ENCODE results near the gene NTRK3.

- TF ChIP-seq CTCF (CRISPR knock-in tag; IDR thresholded peaks at IDR 0.05) (no peak), BCL6 (CRISPR knock-in tag; IDR thresholded peaks at IDR 0.05) (no peak), ATF6 (CRISPR knock-in tag; conservative IDR thresholded peaks at IDR 0.05) (no peak)
These were observed 79.1 kb downstream of the NTRK3 start for GRCh38 chr15:88177451-88177850.
